GM18520 (cell line): ENCODE results near the gene TTC7B.
"Not testable (repeated sequence)": the region's sequence is repeated elsewhere in the genome, so short reads cannot be mapped to it uniquely, and the experiment has no call there.

ENCODE experiments used
- ATAC-seq: cut with Tn5 transposase; IDR thresholded peaks from one replicate; pipeline ENCODE4 v1.9.1; 2021; ENCODE audit not compliant: unreplicated experiment

TTC7B gene

DNA sequence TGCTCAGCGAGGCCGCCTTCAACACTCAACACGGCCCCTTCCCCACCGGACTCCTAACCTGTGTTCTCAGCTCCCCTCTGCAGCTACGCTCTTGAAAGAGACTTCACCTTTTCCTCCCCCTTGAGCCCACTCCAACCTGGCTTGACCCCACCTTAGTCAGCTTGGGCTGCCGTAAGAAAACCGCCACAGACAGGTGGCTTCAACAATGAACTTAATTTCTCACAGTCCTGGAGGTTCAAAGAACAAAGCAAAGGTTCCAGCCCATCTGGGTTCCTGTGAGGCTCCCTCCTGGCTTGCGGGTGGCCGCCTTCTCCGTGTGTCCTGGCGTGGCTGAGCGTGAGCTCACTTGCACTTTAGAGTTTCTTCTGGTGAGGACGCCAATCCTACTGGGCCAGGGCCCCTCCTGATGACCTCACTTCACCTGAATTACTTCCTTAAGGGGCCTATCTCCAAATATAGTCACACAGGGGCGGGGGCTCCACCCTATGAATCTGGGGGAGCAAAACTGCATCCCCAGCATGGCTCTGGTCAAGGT, 280.6 kb downstream of the TTC7B start:
- no peak for ATAC-seq

GRCh38 chr14:90534838-90535555, 281.2 kb downstream of the TTC7B start:
- no peak for ATAC-seq

GRCh38 chr14:90534091-90534837, 282.0 kb downstream of the TTC7B start:
- ATAC-seq, result no peak

DNA sequence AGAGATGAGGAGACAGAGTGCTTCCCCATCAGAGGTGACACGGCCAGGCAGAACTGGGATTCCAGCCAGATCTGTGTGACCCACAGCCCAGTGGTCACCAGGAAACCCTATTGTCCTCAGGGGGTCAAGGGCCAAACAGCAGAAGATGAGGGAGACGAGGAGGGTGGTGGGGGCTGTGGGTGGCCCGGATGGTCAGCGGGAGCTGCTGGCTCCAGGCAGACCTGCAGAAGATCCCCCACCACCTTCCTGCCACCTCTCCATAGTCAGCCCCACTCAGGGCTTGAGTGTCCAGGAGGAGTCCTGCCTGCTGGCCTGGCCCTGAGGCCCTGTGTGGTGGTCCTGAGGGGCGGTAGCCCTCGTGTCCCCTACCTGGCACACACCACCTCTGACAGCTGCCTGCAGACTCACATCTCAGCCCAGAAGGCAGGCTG, 282.6 kb downstream of the TTC7B start:
- no peak for ATAC-seq

DNA sequence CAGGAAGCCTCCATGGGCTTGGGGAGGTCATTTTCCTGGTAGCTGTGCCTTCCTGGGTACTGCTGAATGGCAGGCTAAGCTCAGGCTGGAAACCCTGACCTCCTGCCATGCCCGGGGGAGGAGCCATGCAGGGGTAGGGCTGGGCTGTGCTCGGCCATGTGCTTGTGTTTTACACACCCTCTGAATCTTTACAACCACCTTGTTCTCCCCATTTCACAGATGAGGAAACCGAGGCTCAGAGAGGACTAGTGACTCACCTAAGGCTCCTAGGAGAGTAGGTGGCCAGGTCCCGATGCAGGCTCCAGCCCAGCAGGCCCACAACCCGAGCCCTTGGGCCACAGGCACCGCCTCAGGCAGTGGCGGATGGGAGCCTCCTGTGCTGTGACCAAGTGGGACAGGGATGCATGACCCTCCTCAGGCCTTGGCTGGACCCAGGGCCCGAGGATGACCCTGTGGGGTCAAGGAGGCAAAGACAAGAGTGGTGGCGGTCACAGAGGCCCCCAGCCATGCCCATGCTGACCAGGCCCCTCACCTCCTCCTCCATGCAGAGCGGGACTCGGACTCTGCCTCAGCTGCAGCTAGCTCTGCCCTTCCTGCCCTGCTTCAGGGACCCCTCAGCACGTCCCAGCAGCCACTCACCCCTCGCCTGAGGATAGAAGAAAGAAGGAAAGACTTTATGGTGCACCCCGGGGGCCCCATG, 283.3 kb downstream of the TTC7B start:
- no peak for ATAC-seq

DNA sequence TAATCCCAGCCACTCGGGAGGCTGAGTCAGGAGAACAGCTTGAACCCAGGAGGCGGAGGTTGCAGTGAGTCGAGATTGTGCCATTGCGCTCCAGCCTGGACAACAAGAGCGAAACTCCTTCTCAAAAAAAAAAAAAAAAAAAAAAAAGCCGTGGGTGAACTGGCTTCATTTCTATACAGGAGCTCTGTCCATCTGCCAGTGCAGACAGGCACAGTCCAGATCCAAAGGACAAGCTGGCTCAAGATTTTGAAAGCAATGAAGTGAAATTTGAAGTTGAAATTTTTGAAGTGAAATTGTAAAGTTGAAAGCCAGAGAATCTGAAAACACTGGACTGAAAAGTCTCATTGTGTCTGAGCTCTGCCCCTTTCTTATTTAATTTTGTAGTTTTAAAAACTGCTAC, 284.7 kb downstream of the TTC7B start:
- no peak for ATAC-seq

DNA sequence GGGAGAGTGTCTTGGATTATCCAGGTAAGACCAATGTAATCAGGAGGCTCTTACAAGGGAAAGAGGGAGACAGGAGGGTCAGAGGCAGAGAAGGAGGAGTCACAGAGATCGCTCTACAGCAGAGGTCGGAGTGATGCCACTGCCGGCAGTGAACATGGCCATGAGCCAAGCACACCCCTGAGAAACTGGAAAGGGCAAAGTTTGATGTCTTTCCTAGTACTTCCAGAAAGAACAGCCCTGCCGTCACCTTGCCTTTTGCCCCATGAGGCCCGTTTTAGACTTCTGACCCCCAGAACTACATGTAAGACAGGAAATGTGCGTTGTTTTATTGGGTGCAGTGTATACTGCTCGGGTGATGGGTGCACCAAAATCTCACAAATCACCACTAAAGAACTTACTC, 285.7 kb downstream of the TTC7B start:
- ATAC-seq, result no peak

GRCh38 chr14:90527978-90528377, 288.3 kb downstream of the TTC7B start:
- ATAC-seq, result no peak

DNA sequence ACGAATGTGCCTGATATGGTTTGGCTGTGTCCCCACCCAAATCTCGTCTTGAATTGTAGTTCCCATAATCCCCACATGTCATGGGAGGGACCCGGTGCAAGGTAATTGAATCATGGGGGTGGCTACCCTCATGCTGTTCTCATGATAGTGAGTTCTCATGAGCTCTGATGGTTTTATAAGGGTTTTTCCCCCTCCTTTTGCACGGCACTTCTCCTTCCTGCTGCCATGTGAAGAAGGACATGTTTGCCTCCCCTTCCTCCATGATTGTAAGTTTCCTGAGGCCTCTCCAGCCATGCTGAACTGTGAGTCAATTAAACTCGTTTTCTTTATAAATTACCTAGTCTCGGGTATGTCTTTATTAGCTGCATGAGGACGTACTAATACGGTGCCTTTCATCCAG, 289.7 kb downstream of the TTC7B start:
- ATAC-seq, result not testable (repeated sequence)

- not testable (repeated sequence) for ATAC-seq
Measured at GRCh38 chr14:90525353-90526028, 290.7 kb downstream of the TTC7B start.

GRCh38 chr14:90523961-90524875, 292.0 kb downstream of the TTC7B start:
- no peak for ATAC-seq

GRCh38 chr14:90523544-90523943, 292.7 kb downstream of the TTC7B start:
- ATAC-seq, result no peak

DNA sequence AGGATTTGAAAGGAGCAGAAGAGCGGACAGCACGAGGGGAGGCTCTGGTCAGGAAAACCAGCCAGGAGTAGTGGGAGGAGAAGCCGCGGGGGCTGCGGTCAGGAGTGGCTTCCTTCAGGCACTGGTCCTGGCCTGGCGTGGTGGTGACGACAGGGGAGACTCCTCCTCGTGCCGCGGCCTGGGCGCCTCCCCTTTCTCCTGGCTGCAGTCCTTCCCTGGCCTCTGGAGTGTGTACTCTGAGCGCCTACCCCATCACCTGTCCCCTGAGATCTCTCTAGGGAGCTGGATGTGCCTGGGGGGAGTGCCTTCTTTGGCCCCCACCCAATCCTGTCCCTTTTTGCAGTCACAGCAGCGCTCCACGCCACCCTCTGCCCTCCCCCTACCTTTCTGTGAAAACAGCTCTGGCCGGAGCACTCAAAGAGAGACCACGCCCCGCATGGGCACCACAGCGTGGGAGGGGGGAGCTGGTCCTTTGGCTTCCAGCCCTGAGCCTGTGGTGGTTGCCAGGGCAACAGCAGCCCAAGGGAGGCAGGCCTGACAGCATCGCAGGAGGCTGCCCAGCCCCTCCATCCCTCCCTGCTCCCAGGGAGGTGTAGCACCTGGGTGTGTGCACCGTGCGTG, 293.5 kb downstream of the TTC7B start:
- no peak for ATAC-seq

DNA sequence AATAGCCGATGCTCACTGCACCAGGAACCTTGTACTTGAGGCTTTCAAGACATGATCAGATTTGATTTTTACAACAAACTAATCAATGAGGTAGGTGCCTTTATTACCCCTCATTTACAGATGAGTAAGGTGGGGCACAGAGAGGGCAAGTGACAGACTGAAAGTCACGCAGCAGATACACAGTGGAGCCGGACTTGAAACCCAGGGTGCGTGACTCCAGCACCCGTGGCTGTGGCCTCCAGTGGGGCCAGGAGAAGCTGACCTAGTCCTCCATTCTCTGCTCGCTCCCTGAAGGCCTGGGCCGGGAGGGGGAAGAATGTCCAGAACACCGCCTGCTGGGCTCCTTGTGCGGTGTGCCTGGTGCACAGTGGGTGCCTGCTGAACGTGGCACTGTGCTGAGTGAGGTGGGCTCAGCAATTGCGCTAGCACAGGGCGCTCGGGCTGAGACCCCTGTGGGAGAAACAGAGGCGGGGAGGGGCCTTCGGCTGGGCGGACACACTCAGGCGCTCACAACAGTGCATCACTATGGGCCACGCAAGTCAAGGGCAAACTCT, 294.2 kb downstream of the TTC7B start:
- ATAC-seq, result no peak

DNA sequence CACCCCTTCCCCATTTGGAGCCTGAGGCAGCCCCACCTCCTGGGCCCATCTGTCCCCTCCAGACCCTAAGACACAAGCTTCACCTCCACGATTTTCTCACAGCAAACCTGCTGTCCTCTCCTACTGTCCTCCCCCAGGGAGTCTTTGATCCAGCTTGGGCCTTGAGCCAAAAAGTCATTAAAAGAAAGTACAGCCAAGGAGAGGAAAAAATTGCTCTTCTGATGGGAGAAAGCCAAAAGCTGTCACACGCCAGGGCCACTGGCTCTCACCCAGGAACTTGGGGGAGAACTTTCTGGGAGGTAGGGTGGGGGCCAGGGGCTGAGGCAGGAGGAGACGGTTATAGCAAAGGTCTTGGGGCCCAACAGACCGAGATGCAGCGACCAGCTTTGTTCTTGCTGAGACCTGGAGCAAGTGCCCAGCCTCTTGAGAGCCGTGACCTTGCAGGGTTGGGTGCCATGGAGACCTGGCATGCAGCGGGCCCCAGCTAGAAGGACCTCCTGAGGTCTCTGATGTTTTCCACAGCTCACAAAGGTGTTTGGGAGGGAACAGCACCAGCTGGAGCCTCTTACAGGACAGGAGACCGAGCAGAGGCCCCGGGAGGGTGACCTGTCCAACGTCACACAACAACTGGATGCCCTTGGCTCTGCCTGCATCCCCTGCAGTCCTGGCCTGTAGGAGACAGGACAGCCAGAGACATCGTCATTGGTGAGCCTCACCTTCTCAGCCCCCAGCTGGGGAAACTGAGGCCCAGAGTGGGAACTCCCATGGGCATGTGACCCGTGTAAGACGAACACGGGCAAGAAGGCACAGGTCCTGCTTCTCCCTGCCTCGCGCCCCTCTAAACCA, 294.9 kb downstream of the TTC7B start:
- ATAC-seq, result no peak

- ATAC-seq, result no peak
Measured at GRCh38 chr14:90520326-90520725, 295.9 kb downstream of the TTC7B start.

GRCh38 chr14:90519262-90519920, 296.8 kb downstream of the TTC7B start:
- ATAC-seq, result no peak

GRCh38 chr14:90518941-90519256, 297.3 kb downstream of the TTC7B start:
- no peak for ATAC-seq
